Liver (tissue), 3 donors: Measurements from ENCODE around the gene IRAK2.

Source experiments
- CTCF ChIP-seq: fragments of 150-350 bp; IDR thresholded peaks from 2 replicates; pipeline ENCODE4 v1.5.1; 2017; ENCODE audit warnings: improper control_type of control experiment, low read depth, low read length; ENCODE audit not compliant: missing input control
- RXRA ChIP-seq, 2 donors: IDR thresholded peaks; 2 replicates each; pipeline ENCODE4 v1.6.1; 2017 to 2018; ENCODE audit warnings: antibody characterized with exemption in 2 of 2, mild to moderate bottlenecking in 1 of 2
- SP1 ChIP-seq: IDR thresholded peaks from 2 replicates; pipeline ENCODE4 v1.6.1; 2018; ENCODE audit warnings: antibody characterized with exemption, mild to moderate bottlenecking
- TAF1 ChIP-seq: conservative IDR thresholded peaks from 2 replicates; pipeline ENCODE4 v1.6.1; 2016; ENCODE audit warnings: antibody characterized with exemption, mild to moderate bottlenecking
- donor health status: healthy.
- donor health status: healthy.

GRCh38 chr3:10255835-10256234, 91.1 kb downstream of the IRAK2 start:
- TF ChIP-seq CTCF: no peak
- TF ChIP-seq RXRA (IDR thresholded peaks at IDR 0.05): no peak
- TF ChIP-seq SP1: no peak
- no peak for TF ChIP-seq TAF1
